ENCODE data around the gene MGAT5.

Gene MGAT5

DNA sequence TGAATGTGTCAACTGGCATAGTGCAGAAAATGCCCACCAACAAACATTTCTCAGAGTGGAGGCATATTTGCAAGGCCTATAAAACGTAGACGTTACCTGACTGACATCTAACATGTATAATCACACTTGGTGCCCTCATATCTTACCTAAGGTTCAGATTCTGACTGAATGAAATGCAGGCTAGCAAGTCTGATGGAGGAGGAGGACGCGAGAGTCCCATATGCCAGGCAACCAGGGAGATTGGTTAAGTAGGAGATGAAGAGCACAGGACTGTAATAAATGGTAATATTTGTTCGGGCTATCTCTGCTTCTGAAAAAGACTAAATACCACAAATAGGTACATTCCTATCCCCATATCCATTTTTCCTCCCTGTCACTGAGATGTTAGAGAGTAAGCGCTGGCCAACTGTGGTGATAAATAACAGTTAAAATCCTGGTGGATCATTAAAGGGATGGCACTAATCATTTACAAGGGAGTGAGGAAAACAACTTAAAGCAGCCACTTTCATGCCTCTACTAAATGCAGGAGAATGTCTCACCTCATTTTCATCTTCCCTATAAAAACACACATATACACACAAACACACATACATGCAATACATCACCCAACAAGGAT, 247.7 kb downstream of the MGAT5 start:
- no peak for DNase-seq (ENCODE audit: extremely low spot score)
- CTCF ChIA-PET = no interaction called here
- TF ChIP-seq, protein P1, sequence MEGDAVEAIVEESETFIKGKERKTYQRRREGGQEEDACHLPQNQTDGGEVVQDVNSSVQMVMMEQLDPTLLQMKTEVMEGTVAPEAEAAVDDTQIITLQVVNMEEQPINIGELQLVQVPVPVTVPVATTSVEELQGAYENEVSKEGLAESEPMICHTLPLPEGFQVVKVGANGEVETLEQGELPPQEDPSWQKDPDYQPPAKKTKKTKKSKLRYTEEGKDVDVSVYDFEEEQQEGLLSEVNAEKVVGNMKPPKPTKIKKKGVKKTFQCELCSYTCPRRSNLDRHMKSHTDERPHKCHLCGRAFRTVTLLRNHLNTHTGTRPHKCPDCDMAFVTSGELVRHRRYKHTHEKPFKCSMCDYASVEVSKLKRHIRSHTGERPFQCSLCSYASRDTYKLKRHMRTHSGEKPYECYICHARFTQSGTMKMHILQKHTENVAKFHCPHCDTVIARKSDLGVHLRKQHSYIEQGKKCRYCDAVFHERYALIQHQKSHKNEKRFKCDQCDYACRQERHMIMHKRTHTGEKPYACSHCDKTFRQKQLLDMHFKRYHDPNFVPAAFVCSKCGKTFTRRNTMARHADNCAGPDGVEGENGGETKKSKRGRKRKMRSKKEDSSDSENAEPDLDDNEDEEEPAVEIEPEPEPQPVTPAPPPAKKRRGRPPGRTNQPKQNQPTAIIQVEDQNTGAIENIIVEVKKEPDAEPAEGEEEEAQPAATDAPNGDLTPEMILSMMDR (IDR thresholded peaks at IDR 0.05; ENCODE audit: control extremely low read depth, extremely low read depth, low read depth, missing control alignments) = no peak
- POLR2A ChIA-PET = no interaction called here

DNA sequence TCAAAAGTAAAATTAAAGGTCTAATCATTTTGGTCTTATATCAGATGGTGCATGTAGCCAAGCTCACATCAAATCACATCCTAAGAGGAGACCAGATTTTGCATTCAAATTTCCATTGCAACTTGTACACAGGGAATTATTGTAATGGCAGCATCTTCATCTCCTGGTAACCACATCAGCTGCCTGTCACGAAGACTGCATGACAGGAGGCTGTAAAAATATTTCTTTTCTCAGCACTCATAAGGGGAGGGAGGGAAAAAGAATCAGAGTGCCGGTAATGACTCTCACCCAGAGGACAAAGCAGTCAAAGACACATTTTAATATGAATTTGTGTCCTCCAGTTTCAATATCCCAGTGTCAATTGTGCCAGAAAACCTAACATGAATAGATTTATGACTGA, 248.2 kb downstream of the MGAT5 start:
- TF ChIP-seq, protein P1 (IDR thresholded peaks at IDR 0.05; ENCODE audit: control extremely low read depth, extremely low read depth, low read depth, missing control alignments) = no peak
- ChIA-PET POLR2A (no interaction called here), CTCF (no interaction called here)
- no peak for DNase-seq (ENCODE audit: extremely low spot score)

Measured in GM10248 (cell line).